Measurements from ENCODE around the gene DLL4. TPM values are rescaled to one million over a fixed set of nuclear protein-coding genes. Genes with fewer than 3 reads are reported as not detected.
A peak's percentile ranks its signal among the peaks of the same experiment; 100 is the strongest.

Gene DLL4
- total and polyA plus RNA-seq, 4 donors = 11.8 to 31.8 (median 17.1) TPM

- 72 to 80% methylated on average over 12 of the region's 12 CpGs for WGBS, 2 donors
- H3K9ac ChIP-seq (ENCODE audit: insufficient read depth in 1 of 2, low read length in 2 of 2) = no peak overlapping the region
- ATAC-seq (ENCODE audit: insufficient read depth, low FRiP score) = no peak
- no peaks in the 10 kb centered on the region for H3K27me3 ChIP-seq (ENCODE audit: control insufficient read depth in 3 of 3, insufficient read depth in 3 of 3, low read length in 2 of 3)
- H3K9me3 ChIP-seq (ENCODE audit: control insufficient read depth in 4 of 4, insufficient read depth in 3 of 4, low read length in 3 of 4) = no peaks in the 10 kb centered on the region
- H3K36me3 ChIP-seq (ENCODE audit: control insufficient read depth in 4 of 4, insufficient read depth in 4 of 4, low read length in 4 of 4) = no peaks in the 10 kb centered on the region
- no peak for DNase-seq
- no peak for TF ChIP-seq CTCF (IDR thresholded peaks at IDR 0.05; ENCODE audit: control extremely low read depth, extremely low read depth)
- H3K4me1 ChIP-seq (ENCODE audit: control insufficient read depth in 5 of 5, insufficient read depth in 5 of 5, low read length in 5 of 5) = peaks cover 0 to 35% (median 18%) of the 10 kb centered on the region in 5 donors
- H3K4me3 ChIP-seq = no peak overlapping the region
- peak overlapping the region in 1 of 2 donors; percentile 77 for H3K27ac ChIP-seq (ENCODE audit: low read depth in 1 of 2, low read length in 1 of 2)
Observed at GRCh38 chr15:40915116-40915661, 14.0 kb upstream of the DLL4 start.

- TF ChIP-seq CTCF (IDR thresholded peaks at IDR 0.05; ENCODE audit: control extremely low read depth, extremely low read depth) = no peak
- ATAC-seq (ENCODE audit: insufficient read depth, low FRiP score) = no peak
Observed at GRCh38 chr15:40915679-40916078, 13.5 kb upstream of the DLL4 start.

GRCh38 chr15:40917585-40917984, 11.6 kb upstream of the DLL4 start:
- Histone ChIP-seq H3K27ac (ENCODE audit: low read depth in 1 of 2, low read length in 1 of 2) (peak overlapping the region; percentile 63 to 78), H3K9ac (ENCODE audit: insufficient read depth in 1 of 2, low read length in 2 of 2) (no peak overlapping the region), H3K36me3 (ENCODE audit: control insufficient read depth in 4 of 4, insufficient read depth in 4 of 4, low read length in 4 of 4) (no peaks in the 10 kb centered on the region), H3K9me3 (ENCODE audit: control insufficient read depth in 4 of 4, insufficient read depth in 3 of 4, low read length in 3 of 4) (no peaks in the 10 kb centered on the region), H3K4me1 (ENCODE audit: control insufficient read depth in 5 of 5, insufficient read depth in 5 of 5, low read length in 5 of 5) (peaks cover 0 to 23% (median 14%) of the 10 kb centered on the region in 5 donors), H3K27me3 (ENCODE audit: control insufficient read depth in 3 of 3, insufficient read depth in 3 of 3, low read length in 2 of 3) (no peaks in the 10 kb centered on the region), H3K4me3 (no peak overlapping the region)
- no peak for TF ChIP-seq CTCF (IDR thresholded peaks at IDR 0.05; ENCODE audit: control extremely low read depth, extremely low read depth)
- ATAC-seq (ENCODE audit: insufficient read depth, low FRiP score) (no peak), DNase-seq (no peak)
- 68 to 72% methylated on average over 11 of the region's 11 CpGs for WGBS, 2 donors

More at GRCh38 chr15:40915679-40916078, 13.5 kb upstream of the DLL4 start:
- Histone ChIP-seq H3K27ac (ENCODE audit: low read depth in 1 of 2, low read length in 1 of 2) (peak overlapping the region in 1 of 2 donors; percentile 49), H3K4me1 (ENCODE audit: control insufficient read depth in 5 of 5, insufficient read depth in 5 of 5, low read length in 5 of 5) (peaks cover 0 to 33% (median 14%) of the 10 kb centered on the region in 5 donors), H3K27me3 (ENCODE audit: control insufficient read depth in 3 of 3, insufficient read depth in 3 of 3, low read length in 2 of 3) (no peaks in the 10 kb centered on the region), H3K9me3 (ENCODE audit: control insufficient read depth in 4 of 4, insufficient read depth in 3 of 4, low read length in 3 of 4) (no peaks in the 10 kb centered on the region), H3K36me3 (ENCODE audit: control insufficient read depth in 4 of 4, insufficient read depth in 4 of 4, low read length in 4 of 4) (no peaks in the 10 kb centered on the region), H3K4me3 (no peak overlapping the region), H3K9ac (ENCODE audit: insufficient read depth in 1 of 2, low read length in 2 of 2) (no peak overlapping the region)
- WGBS, 2 donors = 66 to 67% methylated on average over 6 of the region's 6 CpGs
- DNase-seq = no peak

Data from lung (tissue), 12 donors.